GM19240 (cell line): ENCODE results near the gene POTEI.
"Not testable (repeated sequence)": the region's sequence is repeated elsewhere in the genome, so short reads cannot be mapped to it uniquely, and the experiment has no call there.

Experiments
- DNase-seq: peaks from one replicate; pipeline ENCODE4 v3.0.0; 2011; ENCODE audit warnings: low spot score; ENCODE audit not compliant: insufficient read length

The POTEI gene

DNA sequence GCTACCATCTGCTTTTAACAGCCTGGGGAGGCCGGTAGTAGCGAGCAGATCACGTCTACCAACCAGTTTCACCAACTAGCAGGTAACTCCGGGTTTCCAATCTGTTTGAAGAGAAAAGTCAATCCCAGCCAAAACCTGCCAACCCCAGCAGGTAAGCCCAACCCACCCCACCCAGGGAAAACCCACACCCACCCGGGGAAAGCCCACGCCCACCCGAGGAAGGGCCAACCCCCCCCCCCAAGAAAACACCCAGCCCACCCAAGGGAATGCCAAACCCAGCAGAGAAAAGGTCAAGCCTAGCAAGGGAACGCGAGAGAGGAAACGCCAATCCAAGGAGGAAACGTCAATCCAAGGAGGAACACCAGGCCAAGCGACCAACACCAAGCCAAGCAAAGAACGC lies at the start of gene POTEI:
TSS of gene POTEI (minus strand) at position 101 of the 400 bp plus-strand sequence. CDS start at position 8, 93 bp downstream.
- DNase-seq = not testable (repeated sequence)

- DNase-seq = not testable (repeated sequence)
Observed at GRCh38 chr2:130556441-130556840, 47.3 kb upstream of the POTEI start.

DNA sequence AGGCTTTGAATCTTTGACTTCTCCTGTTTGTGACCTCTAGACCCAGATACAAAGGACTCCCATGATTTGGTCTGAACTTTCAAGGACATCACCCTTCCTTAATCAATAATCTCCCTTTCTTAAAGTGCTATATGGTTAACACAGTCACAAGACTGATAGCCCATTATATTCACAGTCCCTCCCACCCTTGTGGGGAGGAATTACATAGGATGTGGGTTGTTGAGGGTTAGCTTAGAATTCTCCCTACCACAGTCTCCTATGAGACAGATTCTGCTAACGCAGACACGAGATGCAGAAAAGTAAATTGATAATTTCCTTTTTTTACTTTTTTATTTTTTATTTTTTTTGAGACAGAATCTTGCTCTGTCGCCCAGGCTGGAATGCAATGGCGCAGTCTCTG lies 45.0 kb upstream of the POTEI start:
- not testable (repeated sequence) for DNase-seq

GRCh38 chr2:130549475-130549874 lies 40.3 kb upstream of the POTEI start:
- DNase-seq = not testable (repeated sequence)

GRCh38 chr2:130548418-130548817 lies 39.3 kb upstream of the POTEI start:
- DNase-seq = not testable (repeated sequence)

DNA sequence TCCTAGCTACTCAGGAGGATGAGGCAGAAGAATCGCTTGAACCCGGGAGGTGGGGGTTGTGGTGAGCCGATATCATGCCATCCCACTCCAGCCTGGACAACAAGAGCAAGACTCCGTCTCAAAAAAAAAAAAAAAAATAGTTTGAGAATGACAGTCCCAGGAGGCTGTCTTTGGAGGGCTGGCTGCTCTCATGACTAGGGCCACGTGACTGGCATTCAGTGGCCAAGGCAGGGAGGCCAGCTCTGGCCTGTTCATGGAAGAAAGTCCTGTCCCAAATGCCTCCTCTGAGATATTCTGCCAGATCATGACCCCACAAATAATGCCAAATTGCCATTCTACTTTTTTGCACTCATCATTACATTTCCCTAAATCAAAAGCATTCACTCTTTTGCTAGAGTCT lies 35.9 kb upstream of the POTEI start:
- not testable (repeated sequence) for DNase-seq

DNA sequence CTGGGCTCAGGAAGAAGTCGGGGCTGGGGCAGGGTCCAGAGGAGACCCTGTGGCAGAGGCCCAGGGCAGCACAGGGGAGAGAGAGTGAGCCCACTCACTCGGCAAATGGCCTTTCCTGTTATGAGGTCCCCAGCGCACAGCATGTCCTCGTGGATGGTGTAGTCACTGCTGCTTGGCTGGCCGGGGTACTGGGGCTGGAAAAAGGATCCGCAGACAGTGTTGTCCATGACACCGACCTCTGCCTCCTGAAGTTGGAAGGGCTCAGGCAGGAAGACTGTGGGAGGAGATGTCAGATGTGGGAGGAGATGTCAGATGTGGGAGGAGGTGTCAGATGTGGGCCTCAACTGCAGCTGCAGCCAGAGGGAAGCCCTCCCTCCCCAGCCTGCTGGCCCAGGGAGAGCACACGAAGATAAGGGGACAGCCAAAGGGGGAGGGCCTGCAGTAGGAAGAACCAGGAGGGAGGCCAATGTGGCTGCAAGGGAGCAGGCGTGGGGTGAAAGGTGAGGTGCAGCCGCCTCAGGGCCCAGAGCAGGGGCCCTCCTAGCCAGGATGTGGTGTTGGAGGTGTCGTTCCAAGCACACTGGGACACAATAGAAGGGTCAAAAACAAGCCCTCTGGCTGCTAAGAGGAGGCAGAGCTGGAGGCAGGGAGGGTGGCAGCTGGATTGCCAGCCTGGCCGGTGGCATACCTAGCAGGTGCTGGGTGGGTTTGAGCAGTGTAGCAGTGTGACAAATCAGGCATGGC lies 34.8 kb upstream of the POTEI start:
- DNase-seq = not testable (repeated sequence)

GRCh38 chr2:130542789-130543188 lies 33.7 kb upstream of the POTEI start:
- not testable (repeated sequence) for DNase-seq

DNA sequence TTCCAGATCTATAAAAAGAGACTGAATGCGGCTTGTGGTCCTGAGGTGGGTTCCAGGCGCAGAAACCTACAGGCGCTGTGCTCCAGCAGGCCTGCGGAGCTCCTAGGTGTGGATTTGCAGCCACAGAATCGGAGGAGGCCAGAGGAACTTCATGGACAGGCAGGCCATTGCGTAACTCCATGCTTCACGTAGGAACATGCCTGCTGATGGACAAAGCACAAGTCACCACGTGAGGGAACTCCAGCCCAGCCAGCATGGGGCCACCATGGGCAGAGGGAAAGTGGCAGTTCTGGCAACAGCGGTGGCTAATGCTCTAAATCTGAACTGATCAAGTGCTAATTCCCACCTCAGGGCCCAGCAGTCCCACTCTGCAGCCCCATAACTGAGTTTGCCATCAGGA lies 29.1 kb upstream of the POTEI start:
- not testable (repeated sequence) for DNase-seq

DNA sequence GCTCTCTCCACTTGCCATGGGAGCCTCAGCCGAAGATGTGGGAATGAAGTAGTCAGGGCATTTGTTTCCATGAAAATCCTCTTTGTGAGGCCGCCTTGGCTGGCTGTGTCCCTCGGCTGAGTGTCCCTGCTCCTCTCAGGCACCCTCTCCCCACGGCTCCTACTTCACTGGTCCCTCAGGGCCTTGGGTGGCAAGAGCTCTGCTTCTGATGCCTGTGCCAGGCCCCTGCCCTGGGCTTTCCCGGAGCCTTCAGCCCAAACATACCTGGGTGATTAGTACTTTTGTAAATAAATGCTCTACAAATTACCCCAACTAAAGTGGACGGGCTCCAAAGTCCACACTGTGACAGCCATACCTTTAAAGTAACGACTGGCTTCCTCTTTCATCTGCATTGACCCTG lies 27.5 kb upstream of the POTEI start:
- not testable (repeated sequence) for DNase-seq

- DNase-seq = not testable (repeated sequence)
Observed at GRCh38 chr2:130531672-130532071, 22.5 kb upstream of the POTEI start.

GRCh38 chr2:130531225-130531624 lies 22.1 kb upstream of the POTEI start:
- DNase-seq = not testable (repeated sequence)

- DNase-seq = not testable (repeated sequence)
Observed at GRCh38 chr2:130530212-130530611, 21.1 kb upstream of the POTEI start.

- not testable (repeated sequence) for DNase-seq
Observed at GRCh38 chr2:130529545-130529944, 20.4 kb upstream of the POTEI start.

DNA sequence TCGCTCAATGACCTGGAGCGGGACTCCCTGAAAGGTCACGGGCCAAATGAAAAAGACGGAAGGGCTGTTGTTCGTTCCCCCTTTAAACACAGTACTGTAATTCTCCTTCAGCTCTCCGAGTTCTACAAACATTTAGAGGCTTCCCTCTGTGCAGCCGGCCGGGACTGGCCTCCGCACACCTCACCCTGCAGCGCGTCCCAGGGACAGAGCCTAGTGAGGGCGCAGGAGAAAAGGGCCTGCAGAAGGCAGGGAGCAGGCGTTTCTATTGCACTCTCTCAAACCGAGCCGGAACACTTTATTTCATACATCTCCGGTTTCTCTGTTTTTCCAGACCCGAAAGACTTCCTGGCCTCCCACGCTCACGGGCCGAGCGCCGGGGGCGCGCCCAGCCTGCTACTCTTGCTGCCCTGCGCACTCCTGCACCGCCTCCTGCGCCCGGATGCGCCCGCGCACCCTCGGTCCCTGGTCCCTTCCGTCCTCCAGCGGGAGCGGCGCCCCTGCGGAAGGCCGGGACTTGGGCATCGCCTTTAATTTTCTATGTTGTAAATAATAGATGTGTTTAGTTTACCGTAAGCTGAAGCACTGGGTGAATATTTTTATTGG lies 18.3 kb upstream of the POTEI start:
- DNase-seq = not testable (repeated sequence)

GRCh38 chr2:130522390-130522789 lies 13.3 kb upstream of the POTEI start:
- not testable (repeated sequence) for DNase-seq

GRCh38 chr2:130520992-130521391 lies 11.9 kb upstream of the POTEI start, which contains the start of gene CFC1B:
CFC1B (plus strand) TSS chr2:130521222; CDS start chr2:130521485, 263 bp downstream.
- not testable (repeated sequence) for DNase-seq

DNA sequence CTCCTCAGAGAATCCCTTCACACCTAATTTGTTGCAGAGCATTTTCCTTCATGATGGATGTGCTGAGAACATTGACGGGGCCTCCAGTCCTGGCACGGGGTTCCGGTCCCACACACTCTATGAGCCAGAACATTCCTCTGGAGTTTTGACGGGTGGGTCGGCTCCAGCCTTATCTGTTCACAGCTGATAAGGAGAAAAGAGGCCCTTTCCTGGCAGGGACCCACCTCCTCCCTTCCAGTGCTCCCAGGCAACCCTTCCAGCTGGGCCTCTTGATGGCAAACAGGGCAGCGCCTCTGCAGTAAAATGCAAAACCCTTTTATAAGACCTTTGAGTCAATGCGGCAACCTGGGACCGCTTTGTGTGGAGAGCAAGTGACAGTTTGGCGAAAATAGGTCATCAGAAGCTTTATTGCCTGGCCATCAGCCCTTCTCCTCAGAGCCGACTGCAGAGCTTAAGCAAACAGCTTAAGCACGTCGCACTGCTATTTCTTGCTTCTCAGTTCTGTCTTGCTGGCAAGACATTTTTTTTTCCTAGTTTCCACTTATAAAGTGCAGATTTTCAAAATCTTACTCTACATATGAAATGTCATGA lies 9.5 kb upstream of the POTEI start:
- not testable (repeated sequence) for DNase-seq

DNA sequence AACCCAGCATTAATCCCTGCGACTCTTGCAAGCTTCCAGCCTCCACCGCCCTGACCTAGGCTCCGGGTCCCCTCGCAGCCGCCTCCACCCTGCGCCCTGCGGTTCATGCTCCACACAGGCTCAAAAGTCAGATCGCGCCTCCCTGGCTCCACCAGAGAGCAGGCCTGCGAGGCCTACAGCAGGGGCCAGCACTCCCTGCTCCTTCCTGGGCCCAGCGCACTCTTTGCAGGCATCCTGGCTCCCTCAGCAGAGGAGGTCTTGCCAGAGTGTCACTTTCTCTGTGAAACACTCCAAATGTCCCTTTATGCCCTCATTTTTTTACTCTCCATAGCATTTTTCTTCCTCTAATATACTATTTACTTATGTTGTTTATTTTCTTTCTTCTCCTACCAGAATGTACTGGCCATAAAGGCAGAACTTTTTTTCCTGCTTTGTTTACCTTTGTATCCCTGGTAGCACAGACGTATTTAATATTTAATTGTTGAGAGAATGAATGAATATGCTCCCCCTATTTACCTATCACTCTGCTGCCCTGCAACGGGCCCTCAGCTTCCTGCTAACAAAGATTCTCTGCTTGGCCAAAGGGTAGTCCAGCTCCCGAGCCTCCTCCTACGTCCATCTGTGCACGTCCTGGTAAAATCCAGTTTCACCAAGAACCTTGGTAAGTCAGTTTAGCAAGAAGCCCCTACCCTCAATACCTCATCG lies 2.8 kb upstream of the POTEI start:
- DNase-seq = not testable (repeated sequence)

GRCh38 chr2:130510807-130511746 lies 1.9 kb upstream of the POTEI start:
- not testable (repeated sequence) for DNase-seq
